SU-DHL-6 (cell line): ENCODE results near the gene FIBIN.

ENCODE experiments used
- EZH2phosphoT487 ChIP-seq: fragments of 200-600 bp; sonication (generic), shearing (Covaris generic); conservative IDR thresholded peaks from 2 replicates; pipeline ENCODE4 v1.6.1; 2018; ENCODE audit warnings: mild to moderate bottlenecking, antibody characterized with exemption, low read length, moderate library complexity, mixed read lengths
- TF ChIP-seq, protein P1 (sequence below): fragments of 200-600 bp; sonication (generic); IDR thresholded peaks from one replicate; pipeline ENCODE4 v1.5.1; 2017; ENCODE audit warnings: antibody characterized with exemption, mild to moderate bottlenecking, low read length, moderate library complexity; ENCODE audit not compliant: insufficient read depth, poor library complexity, severe bottlenecking

DNA sequence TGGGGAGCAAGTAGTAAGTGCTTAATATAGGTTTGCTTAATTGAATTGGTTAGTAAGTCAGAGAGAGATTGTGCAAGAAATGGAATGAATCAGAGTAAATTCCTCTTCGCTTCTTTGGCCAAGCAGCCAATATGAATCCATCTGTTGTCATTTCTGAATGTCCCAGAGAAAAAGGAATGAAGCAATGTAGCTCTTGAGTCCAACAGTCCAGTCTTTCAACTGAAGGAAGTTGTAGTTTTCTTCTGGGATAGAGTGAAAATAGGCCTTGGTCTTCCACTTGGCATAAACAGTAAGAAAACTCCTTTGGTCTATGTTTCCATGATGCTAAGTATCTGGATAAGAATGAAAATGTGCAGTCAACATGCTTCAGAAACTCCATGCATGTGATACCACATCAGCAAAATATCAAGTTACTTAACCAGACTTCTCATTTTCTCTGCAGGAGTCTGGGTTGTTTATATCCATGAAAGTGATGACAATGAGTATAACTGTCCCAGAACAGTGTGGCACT, 1.8 kb upstream of the FIBIN start:
- TF ChIP-seq, protein P1, sequence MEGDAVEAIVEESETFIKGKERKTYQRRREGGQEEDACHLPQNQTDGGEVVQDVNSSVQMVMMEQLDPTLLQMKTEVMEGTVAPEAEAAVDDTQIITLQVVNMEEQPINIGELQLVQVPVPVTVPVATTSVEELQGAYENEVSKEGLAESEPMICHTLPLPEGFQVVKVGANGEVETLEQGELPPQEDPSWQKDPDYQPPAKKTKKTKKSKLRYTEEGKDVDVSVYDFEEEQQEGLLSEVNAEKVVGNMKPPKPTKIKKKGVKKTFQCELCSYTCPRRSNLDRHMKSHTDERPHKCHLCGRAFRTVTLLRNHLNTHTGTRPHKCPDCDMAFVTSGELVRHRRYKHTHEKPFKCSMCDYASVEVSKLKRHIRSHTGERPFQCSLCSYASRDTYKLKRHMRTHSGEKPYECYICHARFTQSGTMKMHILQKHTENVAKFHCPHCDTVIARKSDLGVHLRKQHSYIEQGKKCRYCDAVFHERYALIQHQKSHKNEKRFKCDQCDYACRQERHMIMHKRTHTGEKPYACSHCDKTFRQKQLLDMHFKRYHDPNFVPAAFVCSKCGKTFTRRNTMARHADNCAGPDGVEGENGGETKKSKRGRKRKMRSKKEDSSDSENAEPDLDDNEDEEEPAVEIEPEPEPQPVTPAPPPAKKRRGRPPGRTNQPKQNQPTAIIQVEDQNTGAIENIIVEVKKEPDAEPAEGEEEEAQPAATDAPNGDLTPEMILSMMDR, result no peak
- TF ChIP-seq EZH2phosphoT487, result no peak
